Neural progenitor cell (in vitro differentiated cells): ENCODE data around the gene SCN2A.

ENCODE experiments used
- EZH2 ChIP-seq: fragments of 200-600 bp; sonication (generic); IDR thresholded peaks from 2 replicates; pipeline ENCODE4 v1.6.1; 2017; ENCODE audit warnings: antibody characterized with exemption, mild to moderate bottlenecking, moderate library complexity
- TF ChIP-seq, protein P1 (sequence below): fragments of 200-600 bp; sonication (generic); IDR thresholded peaks from 2 replicates; pipeline ENCODE4 v1.5.1; 2017; ENCODE audit warnings: antibody characterized with exemption, mild to moderate bottlenecking

DNA sequence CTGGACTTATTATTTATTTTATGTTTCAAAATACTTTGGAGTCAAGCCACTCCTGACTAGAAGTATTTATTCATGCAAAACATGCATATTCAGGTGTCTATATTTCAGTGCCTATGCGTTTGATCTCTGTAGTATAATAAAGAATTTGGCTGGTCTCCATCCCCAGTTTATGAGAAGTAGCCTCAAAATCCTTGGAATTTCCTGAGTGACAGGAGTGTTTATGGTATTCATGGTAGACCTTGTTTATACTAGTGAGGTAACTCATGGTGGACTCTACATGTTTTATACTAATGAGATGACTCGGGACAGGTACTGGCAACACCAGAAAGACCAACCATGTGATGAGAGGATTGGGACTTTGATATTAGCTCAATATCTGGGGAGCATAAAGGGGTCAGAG is 186.3 kb downstream of the SCN2A start:
- TF ChIP-seq, protein P1, sequence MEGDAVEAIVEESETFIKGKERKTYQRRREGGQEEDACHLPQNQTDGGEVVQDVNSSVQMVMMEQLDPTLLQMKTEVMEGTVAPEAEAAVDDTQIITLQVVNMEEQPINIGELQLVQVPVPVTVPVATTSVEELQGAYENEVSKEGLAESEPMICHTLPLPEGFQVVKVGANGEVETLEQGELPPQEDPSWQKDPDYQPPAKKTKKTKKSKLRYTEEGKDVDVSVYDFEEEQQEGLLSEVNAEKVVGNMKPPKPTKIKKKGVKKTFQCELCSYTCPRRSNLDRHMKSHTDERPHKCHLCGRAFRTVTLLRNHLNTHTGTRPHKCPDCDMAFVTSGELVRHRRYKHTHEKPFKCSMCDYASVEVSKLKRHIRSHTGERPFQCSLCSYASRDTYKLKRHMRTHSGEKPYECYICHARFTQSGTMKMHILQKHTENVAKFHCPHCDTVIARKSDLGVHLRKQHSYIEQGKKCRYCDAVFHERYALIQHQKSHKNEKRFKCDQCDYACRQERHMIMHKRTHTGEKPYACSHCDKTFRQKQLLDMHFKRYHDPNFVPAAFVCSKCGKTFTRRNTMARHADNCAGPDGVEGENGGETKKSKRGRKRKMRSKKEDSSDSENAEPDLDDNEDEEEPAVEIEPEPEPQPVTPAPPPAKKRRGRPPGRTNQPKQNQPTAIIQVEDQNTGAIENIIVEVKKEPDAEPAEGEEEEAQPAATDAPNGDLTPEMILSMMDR = no peak
- TF ChIP-seq EZH2 = no peak
